ENCODE data around the gene MED8.

MED8 gene

GRCh38 chr1:43344267-43344850, 45.2 kb downstream of the MED8 start:
- TF ChIP-seq ZFX (IDR thresholded peaks at IDR 0.05; ENCODE audit: borderline replicate concordance) (no peak), CTCF (IDR thresholded peaks at IDR 0.05) (no peak)
- no peak overlapping the region for H3K27ac ChIP-seq

GRCh38 chr1:43340559-43340958, 49.0 kb downstream of the MED8 start:
- TF ChIP-seq CTCF (IDR thresholded peaks at IDR 0.05) = no peak
- TF ChIP-seq ZFX (IDR thresholded peaks at IDR 0.05; ENCODE audit: borderline replicate concordance) = no peak
- H3K27ac ChIP-seq = no peak overlapping the region

GRCh38 chr1:43339584-43340232, 49.9 kb downstream of the MED8 start:
- no peak for TF ChIP-seq ZFX (IDR thresholded peaks at IDR 0.05; ENCODE audit: borderline replicate concordance)
- TF ChIP-seq CTCF (IDR thresholded peaks at IDR 0.05) = no peak
- no peak overlapping the region for H3K27ac ChIP-seq

GRCh38 chr1:43338001-43338400, 51.6 kb downstream of the MED8 start:
- no peak overlapping the region for H3K27ac ChIP-seq
- TF ChIP-seq CTCF (IDR thresholded peaks at IDR 0.05) (no peak), ZFX (IDR thresholded peaks at IDR 0.05; ENCODE audit: borderline replicate concordance) (no peak)

- no peak within 1 kb of the TSS for H3K27ac ChIP-seq
- TF ChIP-seq ZFX (IDR thresholded peaks at IDR 0.05; ENCODE audit: borderline replicate concordance) = no peak
- TF ChIP-seq CTCF (IDR thresholded peaks at IDR 0.05) = no peak
Observed at GRCh38 chr1:43337588-43337987, 52.0 kb downstream of the MED8 start, which contains the start of gene MPL. Gene MPL (plus strand): TSS chr1:43337818. CDS start chr1:43337849, 31 bp downstream.

- no peak for TF ChIP-seq CTCF (IDR thresholded peaks at IDR 0.05)
- no peak for TF ChIP-seq ZFX (IDR thresholded peaks at IDR 0.05; ENCODE audit: borderline replicate concordance)
- no peak overlapping the region for H3K27ac ChIP-seq
Observed at GRCh38 chr1:43334453-43335205, 55.0 kb downstream of the MED8 start.

Measured in 22Rv1 (cell line).